Neural progenitor cell (in vitro differentiated cells): ENCODE measurements around the gene NEXN.

Source experiments
- EZH2 ChIP-seq: fragments of 200-600 bp; sonication (generic); IDR thresholded peaks from 2 replicates; pipeline ENCODE4 v1.6.1; 2017; ENCODE audit warnings: antibody characterized with exemption, mild to moderate bottlenecking, moderate library complexity
- TF ChIP-seq, protein P1 (sequence below): fragments of 200-600 bp; sonication (generic); IDR thresholded peaks from 2 replicates; pipeline ENCODE4 v1.5.1; 2017; ENCODE audit warnings: antibody characterized with exemption, mild to moderate bottlenecking

DNA sequence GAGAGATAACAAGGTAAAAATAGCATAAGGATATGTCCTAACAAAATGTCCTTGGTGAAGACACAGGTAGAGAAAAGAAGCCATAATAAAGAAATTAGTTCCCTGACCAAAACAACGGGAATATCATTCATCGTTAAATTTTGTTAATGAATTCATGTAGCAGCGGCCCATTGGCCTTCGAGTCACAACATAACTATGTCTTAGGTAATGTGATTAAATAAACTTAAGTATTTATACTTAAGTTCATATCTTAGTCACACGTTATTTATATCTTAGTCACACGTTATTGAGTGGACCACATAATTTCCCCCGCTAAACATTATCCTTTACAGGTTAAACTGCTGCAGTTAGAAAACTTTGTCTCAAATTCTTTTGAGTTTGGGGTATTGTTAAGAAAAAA, 1.2 kb downstream of the NEXN start:
- TF ChIP-seq, protein P1, sequence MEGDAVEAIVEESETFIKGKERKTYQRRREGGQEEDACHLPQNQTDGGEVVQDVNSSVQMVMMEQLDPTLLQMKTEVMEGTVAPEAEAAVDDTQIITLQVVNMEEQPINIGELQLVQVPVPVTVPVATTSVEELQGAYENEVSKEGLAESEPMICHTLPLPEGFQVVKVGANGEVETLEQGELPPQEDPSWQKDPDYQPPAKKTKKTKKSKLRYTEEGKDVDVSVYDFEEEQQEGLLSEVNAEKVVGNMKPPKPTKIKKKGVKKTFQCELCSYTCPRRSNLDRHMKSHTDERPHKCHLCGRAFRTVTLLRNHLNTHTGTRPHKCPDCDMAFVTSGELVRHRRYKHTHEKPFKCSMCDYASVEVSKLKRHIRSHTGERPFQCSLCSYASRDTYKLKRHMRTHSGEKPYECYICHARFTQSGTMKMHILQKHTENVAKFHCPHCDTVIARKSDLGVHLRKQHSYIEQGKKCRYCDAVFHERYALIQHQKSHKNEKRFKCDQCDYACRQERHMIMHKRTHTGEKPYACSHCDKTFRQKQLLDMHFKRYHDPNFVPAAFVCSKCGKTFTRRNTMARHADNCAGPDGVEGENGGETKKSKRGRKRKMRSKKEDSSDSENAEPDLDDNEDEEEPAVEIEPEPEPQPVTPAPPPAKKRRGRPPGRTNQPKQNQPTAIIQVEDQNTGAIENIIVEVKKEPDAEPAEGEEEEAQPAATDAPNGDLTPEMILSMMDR = no peak
- TF ChIP-seq EZH2 = no peak
